GM19043 (cell line): ENCODE results near the gene BMP6.

ENCODE experiments used
- ATAC-seq: cut with Tn5 transposase; IDR thresholded peaks from one replicate; pipeline ENCODE4 v1.9.1; 2021; ENCODE audit warnings: low read depth; ENCODE audit not compliant: unreplicated experiment

The BMP6 gene

DNA sequence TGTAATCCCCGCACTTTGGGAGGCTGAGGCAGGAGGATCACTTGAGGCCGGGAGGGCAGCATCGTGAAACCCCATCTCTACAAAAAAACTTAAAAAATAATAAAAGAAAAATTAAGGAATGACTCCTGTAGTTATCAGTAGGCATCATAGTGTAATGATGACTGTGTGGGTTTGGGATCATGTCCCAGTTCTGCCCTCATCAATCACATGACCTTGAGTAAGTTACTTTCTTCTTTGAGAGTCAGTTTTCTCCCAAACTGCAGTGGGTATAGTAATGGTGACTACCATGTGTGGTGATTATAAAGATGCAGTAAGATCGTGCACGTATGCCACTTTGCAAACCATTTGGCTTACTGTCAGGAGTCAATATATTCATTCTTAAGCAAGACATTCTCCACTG lies 95.5 kb downstream of the BMP6 start:
- no peak for ATAC-seq

DNA sequence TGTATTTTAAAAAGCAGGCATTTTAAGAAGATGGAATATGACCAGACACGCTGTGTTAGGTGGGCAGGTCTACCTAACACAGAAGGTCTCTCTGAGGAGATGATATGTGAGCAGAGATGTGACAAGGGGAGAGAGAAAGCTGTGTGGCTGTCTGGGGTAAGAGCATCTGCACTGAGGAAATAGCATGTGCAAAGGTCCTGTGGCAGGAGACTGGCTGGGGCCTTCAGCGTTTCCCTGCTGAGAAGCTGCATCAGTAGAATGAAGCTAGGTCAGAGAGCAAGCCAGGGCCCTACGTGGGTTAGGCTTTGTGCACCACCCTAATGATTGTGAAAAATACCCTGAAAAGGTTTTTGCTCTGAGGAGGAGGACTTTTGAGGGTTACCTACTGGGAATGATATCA lies 97.7 kb downstream of the BMP6 start:
- ATAC-seq, result no peak

DNA sequence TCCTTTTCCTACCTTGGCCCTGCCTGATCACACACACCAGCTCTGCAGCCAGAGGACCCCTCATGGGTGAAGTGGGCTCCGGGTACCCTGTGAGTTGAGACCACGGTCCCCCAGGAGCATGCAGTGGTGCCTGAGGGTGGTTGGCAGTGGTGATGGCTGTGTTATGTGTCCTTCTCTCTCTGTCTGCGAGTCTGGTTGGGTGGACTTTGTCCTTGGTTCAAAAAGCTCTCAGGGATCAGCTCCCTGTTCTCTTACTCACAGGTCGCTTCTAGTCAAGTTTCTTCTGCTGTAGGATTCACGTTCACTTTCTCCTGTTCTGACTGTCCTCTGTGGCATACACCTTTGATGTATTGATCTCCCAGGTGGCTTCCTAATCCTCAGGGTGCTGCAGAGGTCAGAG lies 100.1 kb downstream of the BMP6 start:
- ATAC-seq, result no peak

DNA sequence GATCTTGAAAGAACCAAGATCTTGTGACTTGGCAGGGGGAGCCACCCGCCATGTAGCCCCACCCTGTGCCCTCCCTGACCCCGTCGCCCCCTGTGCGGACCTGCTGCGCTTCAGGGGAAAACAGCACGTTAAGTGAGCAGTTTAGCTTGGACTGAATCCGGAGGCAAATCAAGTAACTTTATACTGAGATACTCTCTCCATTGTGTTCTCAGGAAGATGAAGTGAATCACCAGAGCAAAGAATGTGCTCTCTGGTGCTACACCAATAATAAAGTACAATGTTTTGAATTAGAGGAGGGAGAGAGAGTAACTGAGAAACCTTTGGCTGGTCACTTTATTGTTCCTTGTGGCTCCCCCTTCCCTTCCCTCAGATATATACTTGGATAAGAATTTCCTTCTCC lies 101.2 kb downstream of the BMP6 start:
- no peak for ATAC-seq

DNA sequence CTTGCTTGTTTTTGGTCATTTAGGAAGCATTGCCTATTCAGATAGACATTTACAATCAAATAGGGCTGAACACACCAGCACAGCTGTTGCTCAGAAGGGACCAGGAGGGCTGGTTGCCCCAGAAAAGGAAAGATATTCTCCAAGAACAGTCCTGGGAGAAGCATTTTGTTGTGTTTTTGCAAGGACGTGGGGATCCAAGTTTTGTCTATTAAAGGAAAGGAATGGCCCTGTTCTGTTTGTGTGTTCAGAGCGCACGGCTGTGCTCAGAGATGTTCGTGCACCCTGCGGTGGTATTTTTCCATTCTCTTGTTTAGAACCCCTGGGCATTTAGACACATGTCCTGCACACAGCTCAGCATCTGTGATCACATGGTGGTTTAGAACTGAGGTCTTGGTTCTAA lies 102.2 kb downstream of the BMP6 start:
- no peak for ATAC-seq

DNA sequence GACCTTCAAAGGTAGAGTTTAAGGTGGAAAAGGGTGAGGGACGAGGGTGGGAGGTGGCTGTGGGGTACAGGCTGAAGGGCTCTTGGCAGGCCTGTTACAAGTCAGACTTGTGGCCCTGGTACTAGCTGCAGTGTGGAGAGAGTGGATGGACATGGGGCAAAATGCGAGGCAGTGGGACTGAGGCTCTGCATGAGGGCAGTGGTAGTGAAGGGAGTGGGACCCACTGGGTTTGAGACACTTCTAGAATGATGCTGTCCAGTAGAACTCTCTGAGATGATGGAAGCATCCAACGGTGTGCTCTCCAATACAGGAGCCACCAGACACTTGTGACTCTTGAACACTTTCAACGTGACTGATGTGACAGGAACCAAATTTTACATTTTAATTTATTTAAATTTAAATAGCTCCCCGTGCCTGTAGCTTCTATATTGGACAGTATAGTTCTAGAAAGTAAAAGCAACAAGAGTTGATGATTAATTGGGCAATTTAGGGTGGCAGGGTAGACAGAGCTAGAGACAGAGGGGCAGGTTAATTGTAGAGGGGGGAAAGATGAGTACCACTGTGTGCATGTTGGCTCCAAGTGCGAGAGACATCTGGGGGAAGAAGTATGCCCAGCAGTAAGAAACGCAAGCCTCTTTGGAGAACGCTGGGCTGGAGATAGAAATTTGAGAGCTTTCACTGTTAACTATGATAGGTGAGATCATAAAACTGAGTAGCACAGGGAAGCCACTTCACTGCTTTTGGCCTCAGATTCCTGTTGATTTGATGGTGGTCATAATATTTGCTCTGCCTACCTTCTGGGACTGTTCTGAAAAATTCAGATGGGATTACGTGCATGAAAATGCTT lies 107.2 kb downstream of the BMP6 start:
- ATAC-seq, result no peak

DNA sequence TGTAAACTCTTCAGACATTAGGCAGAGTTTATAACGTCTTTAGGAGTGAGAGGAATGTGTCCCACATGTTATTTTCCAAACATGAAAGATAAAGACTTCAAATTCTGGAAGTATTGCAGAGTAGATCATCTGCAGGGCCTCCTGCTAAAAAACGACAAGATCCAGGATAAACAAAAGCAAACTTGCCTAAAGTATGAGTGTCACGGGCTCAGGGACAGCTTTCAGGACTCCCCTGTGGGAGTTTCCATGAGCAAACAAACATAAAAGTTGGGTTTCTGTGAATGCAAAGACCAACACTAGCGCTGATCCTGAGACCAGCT lies 107.8 kb downstream of the BMP6 start:
- ATAC-seq, result no peak

DNA sequence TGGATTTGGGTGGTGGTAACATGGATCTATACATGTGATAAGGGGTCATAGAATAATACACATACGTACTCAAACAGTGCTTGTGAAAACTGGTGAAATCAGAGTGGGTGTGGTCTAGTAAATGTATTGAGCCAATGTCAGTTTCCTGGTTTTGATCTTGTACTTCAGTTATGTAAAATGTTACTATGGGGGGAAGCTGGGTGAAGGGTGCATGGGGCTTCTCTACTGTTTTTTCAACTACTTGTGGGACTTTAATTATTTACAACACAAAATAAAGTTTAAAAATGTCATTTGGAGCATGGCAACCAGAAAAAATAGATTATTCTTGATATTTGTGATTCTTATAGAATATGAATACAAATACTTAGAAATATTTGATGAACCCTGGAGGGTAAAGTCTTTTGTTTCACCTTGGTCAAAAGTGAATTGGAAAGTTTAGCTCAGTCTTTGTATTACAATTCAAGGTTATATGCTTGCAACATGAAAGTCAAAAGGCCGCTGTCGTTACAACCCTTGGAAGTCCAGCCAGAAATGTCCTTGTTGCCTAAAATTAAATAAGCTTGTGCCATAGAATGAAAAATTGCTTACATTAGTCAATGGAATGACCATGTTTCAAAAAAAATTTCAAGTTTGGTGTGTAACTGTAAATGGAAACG lies 110.6 kb downstream of the BMP6 start:
- ATAC-seq, result no peak

DNA sequence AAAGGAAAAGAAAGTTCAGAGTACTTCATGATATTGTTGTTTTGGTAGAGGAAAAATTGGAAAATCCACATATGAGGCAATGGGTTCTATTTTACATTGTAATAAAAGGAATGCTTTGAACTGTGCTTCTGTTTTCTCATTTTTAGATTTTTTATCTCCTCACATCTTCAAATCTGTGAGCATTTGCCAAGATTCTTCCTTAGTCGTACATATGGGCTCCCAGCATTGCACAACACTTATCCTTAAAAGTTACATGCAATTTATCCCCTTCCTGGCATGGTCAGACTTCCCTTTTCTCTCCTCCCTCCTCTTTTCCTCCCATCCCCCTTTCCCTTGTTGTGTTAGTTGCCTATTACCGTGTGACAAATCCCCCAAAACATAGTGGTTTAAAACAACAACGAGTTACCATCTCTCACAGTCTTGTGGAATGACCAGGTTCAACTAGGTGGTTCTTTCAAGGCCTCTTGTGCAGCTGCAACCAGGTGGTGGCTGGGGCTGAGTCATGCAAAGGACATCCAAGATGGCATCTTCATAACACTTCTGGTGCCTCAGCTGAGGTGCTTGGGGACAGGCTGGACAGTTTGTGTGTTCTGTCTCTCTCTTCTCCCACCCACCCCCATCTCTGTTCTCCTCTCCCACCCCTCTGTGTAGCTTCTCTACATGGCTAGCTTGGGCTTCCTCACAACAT lies 116.0 kb downstream of the BMP6 start:
- ATAC-seq, result no peak

DNA sequence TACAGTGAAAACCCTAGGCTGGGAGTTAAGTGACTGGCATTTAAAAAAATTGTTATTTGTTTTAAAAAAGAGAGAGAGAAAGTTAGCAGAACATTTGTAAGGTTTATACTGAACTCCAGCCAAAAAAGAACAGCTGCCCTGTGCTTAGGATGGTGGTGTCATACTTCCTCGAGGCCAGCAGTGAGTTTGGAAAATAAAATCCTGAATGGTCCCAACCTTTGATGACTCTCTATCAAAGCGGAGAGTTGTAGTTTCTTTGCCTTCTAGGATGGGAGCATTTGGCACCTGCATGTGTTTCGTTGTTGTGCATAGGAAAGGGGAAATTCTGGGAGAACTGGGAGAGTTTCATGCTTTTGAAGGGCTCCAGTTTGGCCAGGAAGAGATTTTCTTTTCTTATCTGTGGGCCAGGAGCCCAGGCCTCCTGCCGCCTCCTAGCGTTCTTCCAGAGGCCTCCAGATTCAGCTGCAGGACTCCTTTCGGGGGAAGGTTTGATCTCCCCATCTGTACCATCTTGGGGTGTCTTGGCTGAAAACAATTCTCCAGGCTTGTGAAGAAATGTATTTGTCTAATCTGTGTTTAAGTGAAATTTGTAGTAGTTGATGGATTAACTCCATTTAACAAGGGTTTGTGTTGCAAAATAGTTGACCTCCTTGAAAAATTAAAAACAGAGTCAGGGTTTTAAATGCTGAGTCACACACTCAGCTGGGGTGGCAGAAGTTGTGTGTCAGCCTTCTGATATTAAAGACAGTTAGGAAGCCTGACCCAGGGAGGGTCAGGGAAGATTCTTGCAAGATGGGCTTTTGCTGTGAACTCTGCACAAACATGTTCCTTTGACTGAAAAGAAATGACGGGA lies 121.3 kb downstream of the BMP6 start:
- no peak for ATAC-seq

DNA sequence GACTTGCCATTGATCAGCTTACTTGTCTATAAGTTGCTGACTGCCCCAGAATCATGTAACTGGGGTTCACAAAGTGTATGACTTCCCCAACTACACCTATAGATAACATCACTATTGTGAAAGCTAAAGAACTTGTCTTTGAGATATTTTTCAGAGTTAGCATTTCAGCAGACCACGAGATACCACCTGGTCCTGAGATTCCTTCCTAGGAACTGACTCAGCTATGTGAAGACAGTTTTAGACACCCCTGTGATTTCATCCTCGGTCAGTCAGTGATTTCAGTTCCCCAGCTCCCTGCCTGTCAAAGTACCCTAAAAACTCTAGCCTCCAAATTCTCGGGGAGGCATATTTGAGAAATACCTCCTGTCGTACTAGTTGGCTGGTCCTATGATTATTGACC lies 122.3 kb downstream of the BMP6 start:
- no peak for ATAC-seq

DNA sequence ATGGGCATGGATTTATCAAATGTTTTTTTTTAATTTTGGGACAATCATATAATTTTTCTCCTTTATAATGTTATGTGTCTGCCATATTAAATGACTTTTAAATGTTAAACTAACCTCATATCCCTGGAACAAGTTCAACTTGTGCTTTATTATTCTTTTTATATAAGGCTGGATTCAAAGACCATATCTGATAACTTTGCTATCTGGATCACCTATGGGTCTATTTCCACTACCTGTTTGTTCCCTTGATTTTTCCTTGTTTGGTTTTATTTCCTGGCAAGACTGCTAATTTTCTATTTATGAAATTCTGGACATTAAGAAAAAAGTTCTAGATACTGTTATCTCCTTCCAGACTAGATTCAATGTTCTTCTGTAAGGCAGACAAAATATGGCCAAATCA lies 125.9 kb downstream of the BMP6 start:
- no peak for ATAC-seq

DNA sequence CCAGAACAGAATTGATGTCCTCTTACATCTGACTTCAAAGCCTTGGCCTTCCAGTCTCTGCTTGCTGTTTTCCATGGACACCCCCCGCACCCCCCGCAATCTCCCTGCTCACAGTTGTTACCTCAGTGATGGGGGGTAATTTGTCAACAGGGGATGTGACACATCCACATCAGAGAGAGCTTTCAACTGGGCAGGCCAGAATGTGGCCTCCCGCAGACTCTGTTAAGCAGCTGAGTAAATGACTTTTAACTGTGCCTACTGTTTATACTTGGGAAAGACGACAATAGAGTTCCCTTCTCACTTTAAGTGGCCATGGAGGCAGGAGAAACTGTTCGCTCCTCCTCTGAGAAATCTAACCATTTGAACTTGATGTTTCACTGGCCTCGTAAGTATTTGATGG lies 133.7 kb downstream of the BMP6 start:
- ATAC-seq, result no peak

DNA sequence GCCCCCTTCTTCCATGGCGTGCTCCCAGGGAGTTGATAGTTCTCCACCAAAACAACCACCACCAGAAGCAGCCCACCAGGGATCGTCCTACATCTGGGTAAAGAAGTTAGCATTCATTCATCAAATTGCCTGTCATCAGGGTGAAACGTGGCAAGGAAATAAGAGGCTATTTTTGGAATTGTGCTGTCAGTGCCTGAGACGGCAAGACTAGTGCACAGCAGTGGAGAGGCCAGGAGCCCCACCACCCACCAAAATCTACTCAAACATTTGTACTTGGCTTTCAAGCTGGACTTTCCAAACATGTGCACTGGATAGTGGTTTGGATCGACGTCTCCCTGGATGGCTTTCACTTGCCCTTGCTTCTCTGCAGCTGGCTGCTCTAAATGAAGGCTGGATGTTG lies 139.9 kb downstream of the BMP6 start:
- ATAC-seq, result no peak

DNA sequence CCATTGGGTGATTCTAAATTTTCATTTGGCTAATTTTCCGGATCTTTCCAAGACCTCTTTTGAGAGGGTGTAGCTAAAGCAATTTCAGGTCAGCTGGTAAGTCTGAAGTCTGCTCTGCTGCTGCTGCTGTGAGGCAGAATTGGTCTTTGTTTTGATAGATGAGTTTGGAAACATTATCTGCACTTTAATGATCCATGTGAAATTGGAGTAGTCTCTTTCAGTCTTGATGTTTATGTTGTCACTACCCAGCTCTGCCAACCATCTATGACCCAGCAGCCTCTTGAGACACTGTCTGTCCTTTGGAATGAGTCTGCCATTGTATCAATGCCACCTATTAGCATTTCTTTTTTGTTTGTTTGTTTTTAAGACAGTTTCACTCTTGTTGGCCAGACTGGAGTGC lies 140.6 kb downstream of the BMP6 start:
- no peak for ATAC-seq

DNA sequence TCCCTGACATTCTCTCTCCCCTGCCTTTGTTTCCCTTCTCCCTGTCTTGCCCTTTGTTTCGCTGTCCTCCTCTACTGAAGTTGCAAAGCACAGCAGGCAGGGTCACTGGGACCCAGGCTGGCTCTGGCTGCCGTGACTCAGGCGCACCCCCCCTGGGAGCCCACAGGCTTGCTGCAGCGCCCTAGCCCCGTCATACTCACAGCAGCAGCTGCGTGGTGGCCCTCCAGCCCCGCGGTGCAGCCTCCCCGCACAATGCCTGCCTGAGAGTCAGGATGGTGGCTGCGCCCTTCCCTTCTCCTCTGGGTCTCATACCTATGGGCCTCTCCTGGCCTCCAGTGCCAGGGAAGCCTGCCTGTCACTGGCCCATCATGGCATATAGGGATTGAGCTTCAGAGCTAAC lies 143.0 kb downstream of the BMP6 start:
- no peak for ATAC-seq

DNA sequence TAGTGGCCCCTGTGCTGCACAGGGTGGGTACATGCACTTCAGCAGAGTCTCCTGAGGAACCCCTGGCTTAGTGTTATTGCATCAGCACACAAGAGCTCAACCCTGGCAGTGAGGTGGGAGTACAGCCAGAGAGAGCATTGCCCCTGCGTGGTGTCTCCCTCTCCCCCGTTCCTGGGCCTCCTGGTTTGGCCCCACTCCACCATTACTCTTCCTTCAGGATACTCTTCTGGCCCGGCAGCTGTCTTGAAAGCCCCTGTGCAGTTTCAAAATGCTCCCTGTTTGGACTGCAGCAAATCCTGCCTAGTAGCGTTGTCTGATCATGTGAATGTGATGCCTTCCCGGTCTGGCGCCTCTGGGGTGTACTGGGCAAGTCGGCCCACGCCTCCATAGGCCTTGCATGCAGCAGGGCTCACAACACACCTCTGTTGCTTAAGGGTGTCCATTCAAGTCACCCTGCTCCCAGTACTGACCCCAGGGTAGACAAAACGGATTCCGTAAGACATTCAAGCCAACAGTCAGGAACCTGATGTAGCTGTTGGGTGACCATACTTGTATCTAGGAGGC lies 152.6 kb downstream of the BMP6 start:
- ATAC-seq, result no peak

DNA sequence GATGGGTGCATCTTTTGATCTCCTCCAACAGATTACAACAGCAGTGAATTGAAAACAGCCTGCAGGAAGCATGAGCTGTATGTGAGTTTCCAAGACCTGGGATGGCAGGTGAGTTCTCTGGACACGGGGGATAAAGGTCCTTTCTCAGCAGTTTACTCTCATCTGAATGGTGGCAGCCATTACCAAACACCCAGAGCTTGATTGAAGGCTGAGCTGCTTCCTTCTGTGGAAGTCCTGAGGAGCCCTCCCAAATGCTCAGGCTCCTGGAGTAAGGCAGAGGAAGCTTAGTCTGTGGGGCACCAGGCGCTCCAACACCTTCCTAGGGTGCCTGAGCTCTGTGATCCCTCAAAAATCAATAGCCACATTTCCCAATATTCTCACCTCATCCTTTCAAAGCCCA lies 153.1 kb downstream of the BMP6 start:
- ATAC-seq, result no peak

DNA sequence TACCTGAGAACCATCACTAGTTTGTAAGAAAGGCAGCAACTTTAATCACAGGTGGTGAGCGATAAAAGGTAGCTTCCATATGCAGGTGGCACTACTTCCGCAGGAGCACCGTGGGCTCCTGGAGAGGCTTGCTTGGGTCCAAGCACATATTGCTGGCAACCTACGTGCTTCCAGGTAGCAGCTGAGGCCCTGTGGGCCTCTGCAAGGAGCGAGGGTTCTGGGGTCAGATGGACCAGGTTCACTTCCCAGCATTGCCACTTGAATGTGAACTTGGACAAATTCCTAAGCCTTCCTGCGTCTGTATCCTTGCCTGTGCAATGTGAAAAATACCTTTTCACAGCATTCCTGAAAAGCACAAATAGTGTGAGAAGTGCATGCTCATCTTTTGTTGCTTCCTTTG lies 153.7 kb downstream of the BMP6 start:
- no peak for ATAC-seq

DNA sequence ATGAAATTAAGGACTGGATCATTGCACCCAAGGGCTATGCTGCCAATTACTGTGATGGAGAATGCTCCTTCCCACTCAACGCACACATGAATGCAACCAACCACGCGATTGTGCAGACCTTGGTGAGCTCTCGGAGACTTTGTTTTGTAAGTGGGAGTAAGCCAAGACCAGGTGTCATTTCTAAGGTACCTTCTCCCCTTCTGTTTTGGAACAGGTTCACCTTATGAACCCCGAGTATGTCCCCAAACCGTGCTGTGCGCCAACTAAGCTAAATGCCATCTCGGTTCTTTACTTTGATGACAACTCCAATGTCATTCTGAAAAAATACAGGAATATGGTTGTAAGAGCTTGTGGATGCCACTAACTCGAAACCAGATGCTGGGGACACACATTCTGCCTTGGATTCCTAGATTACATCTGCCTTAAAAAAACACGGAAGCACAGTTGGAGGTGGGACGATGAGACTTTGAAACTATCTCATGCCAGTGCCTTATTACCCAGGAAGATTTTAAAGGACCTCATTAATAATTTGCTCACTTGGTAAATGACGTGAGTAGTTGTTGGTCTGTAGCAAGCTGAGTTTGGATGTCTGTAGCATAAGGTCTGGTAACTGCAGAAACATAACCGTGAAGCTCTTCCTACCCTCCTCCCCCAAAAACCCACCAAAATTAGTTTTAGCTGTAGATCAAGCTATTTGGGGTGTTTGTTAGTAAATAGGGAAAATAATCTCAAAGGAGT lies 154.2 kb downstream of the BMP6 start:
- no peak for ATAC-seq
